HG02588 (cell line): ENCODE results near the gene KCNK7.

Experiments
- ATAC-seq: cut with Tn5 transposase; IDR thresholded peaks from one replicate; pipeline ENCODE4 v1.9.1; 2021; ENCODE audit warnings: mild to moderate bottlenecking, moderate library complexity; ENCODE audit not compliant: unreplicated experiment

KCNK7 gene

DNA sequence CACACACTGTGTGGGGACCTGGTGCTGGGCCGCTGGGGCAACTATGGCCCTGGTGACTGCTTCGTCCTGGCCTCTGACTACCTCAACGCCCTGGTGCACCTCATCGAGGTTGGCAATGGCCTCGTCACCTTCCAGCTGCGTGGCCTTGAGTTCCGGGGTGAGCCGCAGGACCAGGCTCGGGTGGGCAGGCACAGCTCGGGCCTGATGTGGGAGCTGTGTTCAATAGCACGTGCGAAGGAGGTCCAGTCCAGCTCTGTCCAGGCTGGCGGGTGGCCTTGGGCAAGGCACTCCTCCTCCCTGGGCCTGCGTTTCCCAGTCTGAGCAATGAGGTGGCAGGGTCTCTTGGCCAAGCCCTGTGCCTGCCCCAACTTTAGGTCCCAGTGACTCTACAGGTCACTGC is 34.0 kb upstream of the KCNK7 start:
- ATAC-seq: no peak

DNA sequence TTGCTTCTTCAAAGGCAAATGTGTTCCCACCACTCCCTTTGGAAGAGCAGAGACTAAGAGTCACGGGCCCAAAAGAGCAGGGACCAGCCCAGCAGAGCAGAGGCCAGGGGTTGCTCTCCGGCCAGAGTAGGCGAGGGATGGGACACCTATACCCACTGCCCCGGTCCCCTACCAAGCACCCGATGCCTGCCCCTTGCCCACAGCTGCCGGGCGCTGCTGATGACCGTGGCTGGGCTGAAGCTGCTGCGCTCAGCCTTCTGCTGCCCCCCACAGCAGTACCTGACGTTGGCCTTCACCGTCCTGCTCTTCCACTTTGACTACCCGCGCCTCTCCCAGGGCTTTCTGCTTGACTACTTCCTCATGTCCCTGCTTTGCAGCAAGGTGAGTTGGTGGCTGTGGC is 31.6 kb upstream of the KCNK7 start:
- no peak for ATAC-seq

DNA sequence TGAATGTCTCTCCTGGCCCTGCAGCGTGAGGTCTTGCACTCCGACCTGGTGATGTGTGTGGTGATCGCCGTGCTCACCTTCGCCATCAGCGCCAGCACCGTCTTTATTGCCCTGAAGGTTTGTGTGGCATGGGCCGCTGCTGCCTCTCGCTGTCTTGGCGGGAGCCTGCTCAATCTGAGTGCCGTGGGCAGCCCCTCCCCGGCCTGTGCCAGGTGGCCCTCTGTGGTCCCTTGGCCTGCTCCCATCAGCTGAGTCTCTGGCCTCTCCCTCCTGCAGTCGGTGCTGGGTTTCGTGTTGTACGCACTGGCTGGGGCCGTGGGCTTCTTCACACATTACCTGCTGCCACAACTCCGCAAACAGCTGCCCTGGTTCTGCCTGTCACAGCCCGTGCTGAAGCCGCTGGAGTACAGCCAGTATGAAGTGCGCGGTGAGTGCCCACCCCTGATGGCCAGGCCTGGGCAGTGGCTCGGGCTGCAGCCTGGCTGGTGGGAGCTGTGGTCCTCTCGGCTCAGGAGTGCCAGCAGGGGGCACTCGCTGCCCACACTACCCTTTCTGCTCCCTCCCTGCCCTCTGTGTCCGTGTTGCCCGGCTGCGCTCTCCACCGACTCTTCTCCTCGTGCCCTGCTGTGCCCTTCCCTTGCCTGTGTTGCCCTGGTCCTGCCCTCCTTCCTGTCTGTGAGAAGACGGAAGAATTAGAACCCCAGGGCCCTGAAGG is 30.2 kb upstream of the KCNK7 start:
- no peak for ATAC-seq

DNA sequence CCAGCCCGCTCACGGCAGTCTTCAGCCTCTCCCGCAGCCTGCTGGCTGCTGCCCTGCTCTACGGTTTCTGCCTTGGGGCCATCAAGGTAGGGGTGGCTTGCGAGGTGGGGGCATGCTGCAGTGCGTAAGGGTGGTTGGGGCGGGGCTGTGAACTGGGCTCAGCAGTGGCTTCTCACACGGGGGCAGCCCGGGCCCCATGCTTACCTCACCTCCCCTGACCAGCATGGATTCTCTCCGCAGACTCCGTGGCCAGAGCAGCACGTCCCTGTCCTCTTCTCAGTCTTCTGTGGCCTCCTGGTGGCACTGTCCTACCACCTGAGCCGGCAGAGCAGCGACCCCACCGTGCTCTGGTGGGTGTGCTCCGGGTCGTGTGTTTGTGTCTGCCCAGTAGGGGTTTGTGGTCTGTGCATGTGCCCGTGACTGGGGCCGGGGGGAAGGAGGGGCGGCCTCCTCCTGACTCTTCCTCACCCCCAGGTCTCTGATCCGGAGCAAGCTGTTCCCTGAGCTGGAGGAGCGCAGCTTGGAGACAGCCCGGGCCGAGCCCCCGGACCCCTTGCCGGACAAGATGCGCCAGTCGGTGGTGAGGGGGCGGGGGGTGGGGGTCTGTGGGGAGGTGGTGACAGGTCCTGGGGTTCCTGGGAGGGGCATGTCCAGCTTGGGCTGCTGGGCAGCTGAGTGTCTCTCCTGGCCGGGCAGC is 29.5 kb upstream of the KCNK7 start:
- ATAC-seq: no peak

DNA sequence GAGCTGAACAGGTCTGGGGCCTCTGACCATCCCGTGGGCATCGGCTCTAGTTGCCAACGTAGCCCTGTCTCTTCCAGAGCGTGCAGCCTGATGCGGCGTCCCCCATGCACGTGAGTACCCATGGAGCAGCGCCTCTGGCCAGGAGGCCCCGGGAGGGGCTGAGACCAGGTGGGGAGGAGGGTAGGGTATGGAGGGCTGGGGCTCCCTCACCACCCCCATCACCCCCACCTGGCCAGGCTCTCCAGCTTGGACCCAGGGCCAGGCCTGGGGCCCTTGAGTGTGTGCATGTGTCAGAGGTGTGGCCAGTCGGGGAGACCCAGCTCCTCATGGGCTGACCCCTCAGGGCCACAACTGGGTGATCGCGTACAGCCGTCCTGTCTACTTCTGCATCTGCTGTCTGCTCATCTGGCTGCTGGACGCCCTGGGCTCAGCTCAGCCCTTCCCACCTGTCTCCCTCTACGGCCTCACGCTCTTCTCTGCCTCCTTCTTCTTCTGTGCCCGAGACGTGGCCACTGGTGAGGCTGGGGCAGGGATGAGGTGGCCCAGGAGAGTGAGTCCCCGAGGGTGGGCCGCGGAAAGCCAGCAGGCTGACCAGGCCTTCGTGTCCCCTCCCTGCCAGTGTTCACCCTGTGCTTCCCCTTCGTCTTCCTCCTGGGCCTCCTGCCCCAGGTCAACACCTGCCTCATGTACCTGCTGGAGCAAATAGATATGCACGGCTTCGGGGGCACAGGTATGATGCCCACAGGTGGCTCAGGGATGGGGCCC is 28.4 kb upstream of the KCNK7 start:
- no peak for ATAC-seq

DNA sequence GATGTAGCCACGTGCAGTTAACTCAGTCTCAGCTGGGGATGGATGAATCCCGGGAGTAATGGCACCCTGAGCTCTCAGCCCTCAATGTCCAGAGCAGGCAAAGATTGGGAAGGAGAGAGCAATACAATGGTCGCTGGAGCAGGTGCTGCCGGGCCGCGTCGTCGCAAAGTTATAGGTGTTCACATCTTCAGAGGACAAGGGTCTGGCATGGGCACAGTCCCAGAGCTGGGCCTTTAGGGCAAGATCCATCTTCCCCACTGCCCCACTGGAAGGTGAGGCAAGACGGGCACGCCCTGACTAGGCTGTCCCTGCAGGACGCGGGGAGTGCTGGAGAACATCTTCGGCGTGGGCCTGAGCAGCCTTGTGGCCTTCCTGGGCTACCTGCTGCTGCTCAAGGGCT is 27.6 kb upstream of the KCNK7 start:
- no peak for ATAC-seq

DNA sequence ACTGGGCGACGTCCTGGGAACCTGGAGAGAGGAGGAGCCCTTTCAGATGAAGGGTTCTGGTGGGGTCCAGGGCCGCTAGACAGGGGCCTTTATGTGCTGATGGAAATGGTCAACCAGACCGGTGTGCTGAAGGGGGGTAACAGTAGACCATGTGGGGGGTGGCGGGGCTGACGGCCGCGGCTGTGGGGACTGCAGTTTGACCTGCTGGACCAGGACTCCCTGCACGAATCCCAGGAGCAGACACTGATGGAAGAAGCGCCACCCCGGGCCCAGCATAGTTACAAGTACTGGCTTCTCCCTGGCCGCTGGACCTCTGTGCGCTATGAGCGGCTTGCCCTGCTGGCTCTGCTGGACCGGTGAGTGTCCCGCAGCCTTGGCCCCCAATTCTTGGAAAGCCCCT is 26.4 kb upstream of the KCNK7 start:
- ATAC-seq: no peak

DNA sequence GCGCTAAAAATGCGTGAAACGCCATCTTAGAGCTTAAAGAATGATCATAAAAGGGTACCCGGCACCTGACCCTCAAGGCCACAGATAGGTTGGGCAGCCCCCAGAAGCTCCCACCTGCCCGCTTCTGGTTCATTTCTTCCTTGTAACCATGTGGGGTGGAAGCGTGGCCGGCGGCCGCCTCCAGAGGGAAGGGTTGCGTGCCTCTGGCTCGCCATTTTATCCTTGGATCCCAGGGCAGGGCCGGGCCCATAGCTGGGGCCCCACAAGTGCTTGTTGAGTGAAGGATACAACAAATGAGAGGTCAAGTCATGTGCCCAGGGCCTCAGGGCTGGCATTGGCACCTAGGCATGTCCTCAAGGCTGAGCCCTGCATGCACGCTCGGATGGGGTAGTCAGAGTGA is 25.9 kb upstream of the KCNK7 start:
- ATAC-seq: no peak

DNA sequence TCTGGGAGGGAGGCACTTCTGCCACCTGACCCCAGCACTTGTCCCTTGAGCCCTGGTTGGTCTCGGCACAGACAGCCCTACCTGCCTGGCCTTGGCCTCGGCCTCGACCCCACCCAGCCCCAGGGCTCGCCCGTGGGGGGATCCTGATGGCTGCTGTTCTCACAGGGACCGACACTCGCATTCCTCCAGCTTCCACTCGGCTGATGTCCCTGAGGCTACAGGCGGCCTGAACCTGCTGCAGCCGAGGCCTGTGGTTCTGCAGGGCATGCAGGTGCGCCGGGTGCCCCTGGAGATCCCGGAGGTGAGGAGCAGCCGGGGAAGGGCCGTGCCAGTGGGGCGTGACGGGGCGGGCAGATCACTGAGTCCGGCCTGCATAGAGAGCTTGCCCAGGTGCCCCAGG is 25.1 kb upstream of the KCNK7 start:
- no peak for ATAC-seq

DNA sequence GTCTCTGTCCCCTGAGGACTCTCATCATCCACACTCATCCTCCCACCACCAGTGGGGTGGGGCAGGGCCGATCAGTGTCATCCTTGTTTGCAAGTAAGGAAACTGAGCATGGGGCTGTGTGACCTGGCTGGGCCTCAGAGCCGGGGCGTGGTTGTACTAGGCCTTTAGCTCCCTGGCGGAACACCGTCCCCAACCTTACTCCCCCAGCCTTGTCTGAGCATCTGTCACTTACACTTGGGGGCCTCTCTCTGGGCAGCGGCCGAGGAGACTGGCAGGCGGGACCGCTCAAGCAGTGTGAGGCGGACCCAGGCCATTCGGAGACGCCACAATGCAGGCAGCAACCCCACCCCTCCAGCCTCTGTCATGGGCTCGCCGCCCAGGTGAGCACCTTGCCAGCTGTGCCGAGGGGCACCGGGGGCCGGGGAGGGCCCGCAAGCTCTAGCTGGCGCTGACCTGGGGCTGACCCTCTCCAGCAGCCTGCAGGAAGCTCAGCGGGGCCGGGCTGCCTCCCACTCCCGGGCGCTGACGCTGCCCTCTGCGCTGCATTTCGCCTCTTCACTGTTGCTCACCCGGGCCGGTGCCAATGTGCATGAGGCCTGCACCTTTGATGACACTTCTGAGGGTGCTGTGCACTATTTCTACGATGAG is 23.8 kb upstream of the KCNK7 start:
- ATAC-seq: no peak

DNA sequence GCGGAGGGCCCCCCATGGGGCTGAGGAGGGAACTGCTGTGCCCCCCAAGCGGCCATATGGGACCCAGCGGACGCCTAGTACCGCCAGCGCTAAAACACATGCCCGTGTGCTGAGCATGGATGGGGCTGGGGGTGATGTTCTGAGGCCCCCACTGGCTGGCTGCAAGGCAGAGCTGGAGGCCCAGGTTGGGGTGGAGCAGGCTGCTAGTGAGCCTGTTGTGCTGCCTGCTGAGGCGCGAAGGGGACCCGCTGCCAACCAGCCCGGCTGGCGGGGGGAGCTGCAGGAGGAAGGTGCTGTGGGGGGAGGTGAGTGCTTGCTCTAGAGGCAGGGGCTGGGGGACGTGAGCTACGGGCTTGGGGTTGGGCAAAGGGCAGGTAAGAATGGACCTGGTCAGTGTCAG is 23.2 kb upstream of the KCNK7 start:
- ATAC-seq: no peak

DNA sequence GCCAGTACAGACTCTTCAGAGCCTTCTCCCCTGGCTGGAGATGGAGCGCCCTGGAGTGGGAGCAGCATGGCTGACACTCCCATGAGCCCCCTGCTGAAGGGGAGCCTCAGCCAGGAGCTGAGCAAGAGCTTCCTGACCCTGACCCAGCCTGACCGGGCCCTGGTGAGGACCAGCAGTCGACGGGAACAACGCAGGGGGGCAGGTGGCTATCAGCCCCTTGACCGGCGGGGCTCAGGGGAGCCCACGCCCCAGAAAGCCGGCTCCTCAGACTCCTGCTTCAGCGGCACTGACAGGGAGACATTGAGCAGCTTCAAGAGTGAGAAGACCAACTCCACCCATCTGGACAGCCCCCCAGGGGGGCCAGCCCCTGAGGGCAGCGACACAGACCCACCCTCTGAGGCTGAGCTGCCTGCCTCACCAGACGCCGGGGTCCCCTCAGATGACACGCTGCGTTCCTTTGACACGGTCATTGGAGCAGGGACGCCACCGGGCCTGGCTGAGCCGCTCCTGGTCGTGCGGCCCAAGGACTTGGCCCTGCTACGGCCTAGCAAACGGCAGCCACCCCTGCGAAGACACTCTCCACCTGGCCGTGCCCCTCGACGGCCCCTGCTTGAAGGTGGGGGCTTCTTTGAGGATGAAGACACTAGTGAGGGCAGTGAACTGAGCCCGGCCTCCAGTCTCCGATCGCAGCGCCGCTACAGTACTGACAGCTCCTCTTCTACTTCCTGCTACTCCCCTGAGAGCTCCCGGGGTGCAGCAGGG is 22.6 kb upstream of the KCNK7 start:
- ATAC-seq: no peak

DNA sequence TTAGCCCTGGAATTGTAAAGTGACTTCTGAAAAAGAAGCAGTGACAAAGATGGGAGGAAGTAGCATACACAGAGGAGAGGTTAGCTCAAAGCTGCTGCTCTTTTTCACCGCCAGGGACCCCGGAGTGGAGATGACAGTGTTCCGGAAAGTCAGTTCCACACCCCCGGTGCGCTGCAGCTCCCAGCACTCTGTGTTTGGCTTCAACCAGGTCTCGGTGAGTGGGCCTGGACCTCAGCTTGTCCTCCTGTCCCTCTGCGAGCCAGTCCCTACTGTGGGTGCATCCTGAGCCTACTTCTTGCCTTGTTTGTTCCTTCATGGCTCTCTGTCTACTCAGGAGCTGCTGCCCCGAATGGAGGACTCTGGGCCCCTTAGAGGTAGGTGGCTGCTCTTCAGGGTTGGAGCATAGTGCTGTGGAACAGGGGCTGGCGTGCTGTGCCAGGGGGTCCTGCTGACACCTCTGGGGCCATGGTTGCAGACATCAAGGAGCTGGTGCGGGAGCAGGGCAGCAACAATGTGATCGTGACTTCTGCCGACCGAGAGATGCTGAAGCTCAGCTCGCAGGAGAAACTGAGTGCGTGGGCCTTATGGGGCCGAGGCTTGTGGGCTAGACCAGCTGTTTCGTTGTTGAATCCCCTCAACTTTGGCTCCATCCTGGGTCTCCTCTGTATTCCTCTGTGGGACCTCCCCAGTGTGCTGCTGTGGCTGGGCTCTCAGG is 21.7 kb upstream of the KCNK7 start:
- no peak for ATAC-seq

DNA sequence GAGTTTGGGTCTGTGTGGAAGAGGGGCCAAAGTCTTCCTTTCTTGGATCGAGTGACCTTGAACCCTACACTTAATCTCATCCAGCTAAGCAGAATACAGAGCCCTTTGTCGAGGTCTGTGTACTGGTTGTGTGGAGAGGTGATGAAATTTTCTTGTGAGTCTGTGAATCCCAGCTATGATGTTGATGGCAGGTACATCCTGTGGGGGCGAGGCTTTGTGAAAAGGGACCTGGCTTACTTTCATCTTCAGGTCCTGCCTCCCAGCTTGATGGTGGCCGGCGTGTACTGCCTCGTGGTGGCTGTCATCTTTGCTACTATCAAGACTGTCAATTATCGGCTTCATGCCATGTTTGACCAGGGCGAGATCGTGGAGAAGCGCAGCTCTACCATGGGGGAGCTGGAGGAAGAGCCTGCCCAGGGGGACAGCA is 21.0 kb upstream of the KCNK7 start:
- no peak for ATAC-seq

DNA sequence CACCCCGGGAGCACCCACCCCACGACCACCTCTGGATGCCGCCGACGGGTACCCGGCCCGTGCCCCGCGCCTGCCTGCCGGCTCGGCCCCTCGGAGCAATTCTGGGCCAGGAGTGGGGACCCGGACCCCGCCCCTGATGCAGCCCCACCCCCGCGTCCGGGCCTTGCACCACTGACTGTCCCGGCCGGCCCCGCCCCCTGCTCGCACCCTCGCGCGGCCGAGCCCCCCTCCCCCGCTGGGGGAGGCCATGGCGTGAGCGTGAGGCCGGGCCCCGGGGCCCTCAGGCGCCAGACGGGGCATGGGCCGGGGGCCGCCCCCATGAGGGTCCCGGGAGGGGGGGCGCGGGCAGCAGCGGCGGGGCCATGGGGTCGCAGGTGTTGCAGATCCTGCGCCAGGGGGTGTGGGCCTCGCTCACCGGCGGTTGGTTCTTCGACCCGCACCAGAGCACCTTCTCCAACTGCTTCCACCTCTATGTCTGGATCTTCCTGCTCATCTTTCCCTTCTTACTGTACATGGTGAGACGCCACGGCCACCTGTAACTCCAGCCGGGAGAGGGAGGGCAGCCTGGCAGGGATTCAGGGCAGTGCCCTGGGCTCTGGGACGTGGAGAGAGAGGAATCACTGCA is 20.5 kb upstream of the KCNK7 start:
- peak; percentile 4 for ATAC-seq

DNA sequence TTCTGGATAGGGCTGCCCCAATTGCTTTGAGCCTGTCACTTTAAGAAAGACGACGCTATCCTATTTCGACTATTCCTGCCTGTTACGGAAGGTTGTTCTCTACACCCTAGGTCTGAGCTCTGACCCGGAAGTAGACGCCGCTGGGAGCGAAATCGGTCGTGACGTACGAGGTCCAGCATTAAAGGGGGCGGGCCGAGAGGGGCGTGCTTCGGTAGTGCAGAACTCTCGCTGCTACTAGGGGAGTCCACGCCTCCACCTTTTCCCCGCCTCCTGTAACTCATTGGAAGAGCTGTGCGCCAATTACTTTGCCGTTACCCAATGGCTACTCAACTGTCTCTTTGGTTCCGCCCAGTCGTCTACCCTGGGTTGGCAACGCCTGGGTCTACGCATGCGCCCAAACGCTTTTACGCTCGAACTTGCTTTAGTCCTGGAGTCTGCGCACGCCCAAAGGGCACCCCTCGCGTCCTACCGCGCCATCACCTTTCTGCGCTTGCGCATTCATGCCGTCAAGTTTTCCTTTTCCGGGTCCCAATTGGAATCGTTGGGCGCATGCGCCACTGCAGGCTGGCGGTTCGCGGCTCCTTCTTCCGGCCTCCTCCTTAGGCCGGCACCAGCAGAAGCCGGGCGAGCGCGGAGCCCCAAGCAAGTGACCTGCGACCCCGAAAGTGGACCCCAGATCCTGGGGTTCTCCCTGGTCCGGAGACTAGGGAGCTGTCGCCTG is 19.8 kb upstream of the KCNK7 start, which contains the start of gene PCNX3:
Gene PCNX3 (plus strand): TSS at position 548 of the 721 bp plus-strand sequence. CDS start 536 bp downstream, outside the sequence.
- peak; percentile 77 for ATAC-seq

DNA sequence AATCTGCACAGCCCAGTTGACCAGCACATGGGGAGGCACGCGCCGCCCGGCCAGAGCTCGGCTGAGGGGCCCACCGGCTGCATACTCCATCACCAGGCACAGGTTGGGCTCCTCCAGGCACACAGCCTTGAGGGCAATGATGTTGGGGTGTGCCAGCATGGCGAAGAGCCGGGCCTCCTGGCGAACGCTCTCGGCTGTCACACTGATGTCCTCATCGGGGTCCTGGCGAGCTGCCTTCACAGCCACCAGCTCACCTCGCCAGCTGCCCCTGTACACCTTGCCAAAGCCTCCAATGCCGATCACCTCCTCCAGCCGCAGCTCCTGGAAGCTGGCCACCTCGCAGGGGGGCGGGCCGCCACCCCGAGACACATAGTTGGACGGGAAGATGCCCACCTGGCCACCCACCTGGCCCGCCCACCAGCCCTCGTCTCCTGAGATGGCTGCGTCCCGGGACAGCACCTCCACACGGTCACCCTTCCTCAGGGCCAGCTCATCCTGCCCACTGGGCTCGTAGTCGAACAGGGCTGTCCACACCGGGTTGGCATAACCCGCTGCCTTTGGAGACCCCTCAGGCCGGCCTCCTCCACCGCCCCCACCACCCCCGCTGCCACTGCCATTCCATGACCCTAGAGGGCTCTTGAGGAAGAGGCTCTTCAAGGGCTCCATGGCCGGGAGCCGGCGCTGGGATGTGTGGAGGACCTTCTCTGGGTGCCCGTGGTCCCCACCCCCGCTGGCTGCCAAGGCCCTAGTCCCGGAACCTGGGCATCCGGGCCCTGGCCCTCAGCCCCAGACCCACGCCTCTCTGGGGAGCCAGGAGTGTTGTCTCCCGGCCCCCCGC is 17.7 kb upstream of the KCNK7 start:
- no peak for ATAC-seq

DNA sequence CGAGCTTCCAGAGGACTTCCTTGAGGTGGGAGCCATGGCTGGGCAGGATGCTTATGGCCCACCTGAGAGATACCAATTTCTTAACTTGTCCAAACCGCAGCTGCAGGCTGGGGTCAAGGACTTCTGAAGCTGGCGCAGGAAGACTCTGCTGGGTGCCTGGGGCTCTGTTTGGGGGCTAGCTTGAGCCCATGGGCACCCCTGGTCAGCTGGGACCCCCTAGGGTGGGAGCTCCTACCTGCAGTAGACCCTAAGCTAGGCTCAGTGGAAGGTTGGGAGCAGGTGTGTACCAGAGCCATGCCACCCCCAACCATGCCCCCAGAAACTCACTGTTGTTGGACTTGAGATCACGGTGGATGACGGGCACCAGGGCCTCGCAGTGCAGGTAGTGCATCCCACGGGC is 17.1 kb upstream of the KCNK7 start:
- no peak for ATAC-seq
